LNCAP (cell line): ENCODE data around the gene GPA33.

ENCODE experiments used
- CTCF ChIP-seq: fragments of 450-650 bp; IDR thresholded peaks from 2 replicates; pipeline ENCODE4 v1.5.1; 2017; ENCODE audit warnings: mild to moderate bottlenecking

GPA33 gene

GRCh38 chr1:167122568-167122967 is 32.4 kb upstream of the GPA33 start:
- no peak for TF ChIP-seq CTCF

DNA sequence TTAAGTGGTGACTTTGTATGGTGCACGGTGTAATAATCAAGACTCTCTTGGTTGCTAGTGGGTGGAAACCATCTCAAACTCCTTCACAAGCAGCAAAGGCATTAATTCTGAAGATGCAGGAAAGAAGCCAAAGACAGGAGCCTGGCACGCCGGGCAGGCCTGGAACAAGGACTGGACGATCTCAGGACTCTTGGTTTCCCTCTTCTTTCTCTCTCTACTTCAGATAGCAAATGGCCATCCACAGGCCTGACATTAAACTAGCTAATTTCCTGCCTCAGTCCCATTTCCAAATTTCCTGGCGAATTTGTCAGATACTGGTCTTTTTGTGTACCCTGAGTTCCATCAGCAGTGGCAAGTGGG is 31.9 kb upstream of the GPA33 start:
- no peak for TF ChIP-seq CTCF

DNA sequence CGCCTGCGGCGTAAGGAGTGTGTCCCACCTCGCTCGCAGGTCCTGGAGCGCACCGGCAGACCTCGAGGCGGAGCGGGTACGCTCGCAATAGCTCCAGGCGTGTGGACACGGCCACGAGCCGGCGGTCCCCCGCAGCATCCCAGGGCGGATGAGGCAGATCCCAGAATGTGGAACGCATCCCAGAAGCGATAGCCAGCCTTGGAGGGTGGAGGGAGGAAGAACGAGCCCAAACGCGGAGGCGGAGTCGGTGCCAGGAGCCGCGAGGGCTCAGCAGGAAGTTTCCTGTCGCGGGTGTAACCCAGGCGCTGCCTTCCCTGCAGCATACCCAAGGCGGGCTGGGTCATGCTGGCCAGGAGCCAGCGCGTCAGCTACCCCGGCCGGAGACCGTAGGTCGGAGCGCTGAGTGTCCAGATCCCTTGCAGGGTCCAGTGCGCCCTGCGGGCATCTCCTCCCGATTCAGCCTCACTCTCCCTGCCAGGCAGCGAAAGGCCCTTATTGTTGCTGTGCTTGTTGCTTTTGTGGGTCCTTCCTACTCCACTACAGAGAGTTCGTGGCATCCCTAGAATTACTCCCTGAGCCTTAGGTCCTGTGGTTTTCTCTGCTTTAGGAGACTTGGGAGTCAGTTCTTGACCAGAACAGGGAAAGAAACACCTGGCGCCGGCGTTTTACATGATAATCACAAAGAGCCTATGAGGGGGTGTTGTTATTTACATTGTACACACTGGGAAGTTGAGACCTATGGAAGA is 31.4 kb upstream of the GPA33 start:
- TF ChIP-seq CTCF, result no peak

DNA sequence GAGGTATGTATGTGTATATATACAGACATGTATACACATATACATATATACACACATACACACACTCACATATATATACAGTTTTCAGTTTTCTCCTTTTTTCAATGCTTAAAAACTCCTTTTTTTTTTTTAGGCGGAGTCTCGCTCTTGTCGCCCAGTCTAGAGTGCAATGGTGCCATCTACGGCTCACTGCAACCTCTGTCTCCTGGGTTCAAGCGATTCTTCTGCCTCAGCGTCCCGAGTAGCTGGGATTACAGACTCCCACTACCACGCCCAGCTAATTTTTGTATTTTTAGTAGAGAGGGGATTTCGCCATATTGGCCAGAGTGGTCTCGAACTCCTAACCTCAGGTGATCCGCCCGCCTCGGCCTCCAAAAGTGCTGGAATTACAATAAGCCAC is 30.7 kb upstream of the GPA33 start:
- TF ChIP-seq CTCF, result no peak

GRCh38 chr1:167119696-167120095 is 29.5 kb upstream of the GPA33 start:
- no peak for TF ChIP-seq CTCF

DNA sequence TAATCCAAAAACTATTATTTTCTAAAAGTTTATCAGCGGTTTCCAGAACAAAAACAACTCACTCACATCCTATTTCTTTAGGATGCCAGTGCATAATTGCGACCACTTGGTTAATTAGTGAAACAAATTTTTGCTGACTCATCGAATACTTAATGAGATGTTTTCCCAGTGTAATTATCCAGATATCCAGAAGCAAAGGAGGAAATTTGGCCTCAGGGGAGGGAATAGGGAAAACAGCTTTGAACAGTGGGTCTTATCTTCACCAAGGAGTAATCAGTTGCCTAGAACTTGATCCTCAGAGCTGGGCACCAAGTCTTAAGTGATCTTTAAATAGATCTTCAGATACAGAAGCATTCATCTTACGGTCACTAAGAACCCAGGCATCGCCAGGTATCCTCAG is 28.0 kb upstream of the GPA33 start:
- TF ChIP-seq CTCF, result no peak

- TF ChIP-seq CTCF, result no peak
These were observed 27.0 kb upstream of the GPA33 start for GRCh38 chr1:167117225-167117624.

DNA sequence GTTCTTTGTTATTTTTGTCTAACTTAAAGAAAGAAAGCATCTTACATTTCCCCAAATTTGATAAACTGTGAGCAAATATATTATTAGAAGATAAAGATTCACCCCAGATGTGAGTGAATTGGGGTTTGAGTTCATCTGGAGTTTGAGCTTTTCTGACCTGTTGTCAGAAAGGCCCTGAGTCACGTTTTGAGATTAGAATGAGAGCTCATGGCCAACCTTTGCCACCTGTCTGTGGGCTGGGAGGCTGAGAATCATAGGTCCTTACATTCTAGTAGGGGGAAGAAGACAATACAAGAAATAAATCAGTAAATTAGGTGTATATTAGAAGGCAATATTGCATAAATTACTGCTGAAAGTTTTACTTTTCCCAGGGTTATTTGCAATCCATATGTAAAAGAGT is 26.0 kb upstream of the GPA33 start:
- TF ChIP-seq CTCF, result no peak
